HAP-1 (cell line): ENCODE measurements around the gene CASQ2.

Source experiments
- DNase-seq, 2 experiments: peaks; one replicate each; pipeline ENCODE4 v3.0.0-alpha.2; 2016 to 2020; ENCODE audit warnings: low spot score in 2 of 2
- H3K27me3 ChIP-seq: fragments of 250-450 bp; sonication (Bioruptor Pico); 2 replicates; pipeline ENCODE4 v1.5.1; 2020; ENCODE audit warnings: low read depth, mild to moderate bottlenecking, moderate library complexity
- H3K36me3 ChIP-seq: fragments of 250-450 bp; sonication (Bioruptor Pico); replicated peaks from 2 replicates; pipeline ENCODE4 v1.5.1; 2020; ENCODE audit warnings: mild to moderate bottlenecking
- H3K4me1 ChIP-seq: fragments of 250-450 bp; sonication (Bioruptor Pico); 2 replicates; pipeline ENCODE4 v1.5.1; 2020; ENCODE audit warnings: mild to moderate bottlenecking
- H3K4me3 ChIP-seq: fragments of 250-450 bp; sonication (Bioruptor Pico); 2 replicates; pipeline ENCODE4 v1.5.1; 2020; ENCODE audit warnings: mild to moderate bottlenecking, moderate library complexity
- H3K9me3 ChIP-seq: fragments of 250-450 bp; sonication (Bioruptor Pico); 2 replicates; pipeline ENCODE4 v1.5.1; 2020; ENCODE audit warnings: mild to moderate bottlenecking, moderate library complexity
- in situ Hi-C: fragments of 300-500 bp; cut with MboI; formaldehyde crosslinking; loops from 3 replicates; pipeline ENCODE4 v1.14.3; 2020; ENCODE audit warnings: low sequenced_read_pairs, inconsistent platforms, mixed read lengths

CASQ2 gene

DNA sequence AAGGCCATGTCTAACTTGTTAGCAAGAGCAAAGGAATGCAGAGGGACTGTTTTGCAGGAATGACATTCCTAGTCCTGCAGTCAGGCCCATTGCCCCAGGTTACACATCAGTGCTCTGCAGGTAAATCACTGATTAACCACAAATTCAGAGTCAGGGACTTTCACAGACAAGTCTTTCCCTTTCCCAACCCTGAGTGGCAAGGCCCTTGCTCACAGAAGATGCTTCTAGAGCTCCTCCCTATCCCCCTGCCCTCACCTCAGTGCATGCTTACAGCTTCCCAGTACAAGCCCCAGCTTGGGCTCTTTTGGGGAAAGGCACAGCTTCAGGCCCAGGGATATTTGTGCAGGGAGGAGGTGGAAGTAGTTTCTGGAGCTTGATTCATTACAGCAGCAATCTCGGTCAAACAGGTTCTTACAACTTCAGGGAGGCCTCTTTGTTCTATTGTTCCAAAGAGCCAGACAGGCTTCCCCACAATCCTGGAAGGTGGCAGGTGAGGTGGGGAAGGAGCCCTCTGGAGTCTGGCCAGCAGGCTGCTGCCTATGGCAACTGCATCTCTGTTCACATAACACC is 53.9 kb downstream of the CASQ2 start:
- DNase-seq = no peak
- in situ Hi-C loops = loop anchor here (25.0 kb wide), 1 partner anchor 102 kb away; no protein-coding TSS in a partner anchor
- no peaks in the 10 kb centered on the region for H3K9me3 ChIP-seq
- H3K4me1 ChIP-seq = peaks cover 6% of the 10 kb centered on the region
- no peaks in the 10 kb centered on the region for H3K27me3 ChIP-seq
- H3K4me3 ChIP-seq = no peak overlapping the region
- no peaks in the 10 kb centered on the region for H3K36me3 ChIP-seq

DNA sequence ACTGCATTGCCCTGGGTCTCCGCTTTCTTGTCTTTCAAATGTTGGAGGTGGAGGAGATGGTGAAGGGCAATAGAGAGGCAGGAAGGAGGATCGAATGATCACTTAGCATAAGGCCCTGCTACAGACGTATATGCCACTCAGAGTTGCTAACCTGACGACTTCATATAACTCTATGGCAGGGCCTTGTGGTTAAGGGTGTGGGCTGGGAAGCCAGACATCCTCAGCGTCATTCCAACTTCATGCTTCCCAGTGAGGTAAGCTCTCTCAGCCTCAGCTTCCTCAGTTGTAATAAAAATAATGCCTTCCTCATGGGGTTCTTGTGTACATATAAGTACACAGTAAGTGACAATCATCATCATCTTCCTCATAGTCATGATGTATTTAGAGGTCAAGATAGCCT is 54.6 kb downstream of the CASQ2 start:
- no peaks in the 10 kb centered on the region for H3K36me3 ChIP-seq
- H3K9me3 ChIP-seq = no peaks in the 10 kb centered on the region
- no peak for DNase-seq
- H3K4me3 ChIP-seq = no peak overlapping the region
- H3K4me1 ChIP-seq = peaks cover 3% of the 10 kb centered on the region
- H3K27me3 ChIP-seq = no peaks in the 10 kb centered on the region
- in situ Hi-C loops = loop anchor here (25.0 kb wide), 1 partner anchor 102 kb away; no protein-coding TSS in a partner anchor

- DNase-seq = no peak
- Histone ChIP-seq H3K36me3 (no peaks in the 10 kb centered on the region), H3K4me3 (no peak overlapping the region), H3K4me1 (no peaks in the 10 kb centered on the region), H3K9me3 (no peaks in the 10 kb centered on the region), H3K27me3 (no peaks in the 10 kb centered on the region)
- in situ Hi-C loops = loop anchor here (25.0 kb wide), 1 partner anchor 101 kb away; no protein-coding TSS in a partner anchor
Measured at GRCh38 chr1:115712911-115713609, 55.5 kb downstream of the CASQ2 start.

GRCh38 chr1:115710859-115711624 is 57.5 kb downstream of the CASQ2 start:
- DNase-seq = no peak
- H3K9me3 ChIP-seq = no peaks in the 10 kb centered on the region
- H3K36me3 ChIP-seq = no peaks in the 10 kb centered on the region
- in situ Hi-C loops = loop anchor here (25.0 kb wide), 1 partner anchor 99 kb away; no protein-coding TSS in a partner anchor
- no peaks in the 10 kb centered on the region for H3K27me3 ChIP-seq
- H3K4me3 ChIP-seq = no peak overlapping the region
- peaks cover 7% of the 10 kb centered on the region for H3K4me1 ChIP-seq

DNA sequence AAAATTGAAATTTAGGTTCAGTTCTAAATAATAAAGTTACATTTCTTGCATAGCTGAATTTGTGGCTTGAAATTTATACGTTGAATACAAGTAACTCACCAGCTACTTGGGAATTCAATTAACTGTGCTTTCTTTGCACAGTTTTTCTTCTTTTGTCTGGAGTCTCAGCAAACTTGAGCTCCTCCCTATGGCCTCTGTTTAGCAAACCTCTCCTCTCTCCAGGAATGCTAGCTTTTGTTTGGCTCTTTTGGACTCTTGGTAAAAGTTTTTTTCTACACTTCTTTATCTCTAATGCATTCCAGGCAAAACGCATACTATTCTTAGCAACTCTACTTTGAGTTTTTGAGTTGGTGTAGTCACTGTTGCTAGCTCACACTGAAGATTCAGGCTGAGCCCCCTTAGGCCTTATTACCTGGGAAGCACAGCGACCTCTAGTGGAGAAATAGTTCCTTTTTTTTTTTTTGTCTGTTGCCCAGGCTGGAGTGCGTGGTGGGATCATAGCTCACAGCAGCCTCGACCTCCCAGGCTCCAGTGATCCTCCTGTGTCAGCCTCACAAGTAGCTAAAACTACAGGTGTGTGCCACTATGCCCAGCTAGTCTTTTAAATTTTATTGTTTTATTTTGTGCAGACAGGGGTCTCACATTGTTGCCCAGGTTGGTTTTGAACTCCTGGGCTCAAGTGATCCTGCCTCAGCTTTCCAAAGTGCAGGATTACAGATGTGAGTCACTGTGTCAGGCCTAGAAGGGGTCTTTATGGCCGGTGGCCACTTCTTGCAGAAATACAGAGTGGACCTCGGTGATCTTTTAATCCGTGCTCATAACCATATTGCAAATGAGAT is 61.7 kb downstream of the CASQ2 start:
- no peaks in the 10 kb centered on the region for H3K36me3 ChIP-seq
- H3K9me3 ChIP-seq = no peaks in the 10 kb centered on the region
- in situ Hi-C loops = loop anchor here (25.0 kb wide), 1 partner anchor 95 kb away; no protein-coding TSS in a partner anchor
- peaks cover 18% of the 10 kb centered on the region for H3K4me1 ChIP-seq
- DNase-seq = peak; percentile 36 to 48
- no peaks in the 10 kb centered on the region for H3K27me3 ChIP-seq
- no peak overlapping the region for H3K4me3 ChIP-seq

GRCh38 chr1:115705963-115706362 is 62.6 kb downstream of the CASQ2 start:
- H3K36me3 ChIP-seq = no peaks in the 10 kb centered on the region
- DNase-seq = no peak
- H3K4me1 ChIP-seq = peaks cover 18% of the 10 kb centered on the region
- no peaks in the 10 kb centered on the region for H3K9me3 ChIP-seq
- in situ Hi-C loops = loop anchor here (25.0 kb wide), 1 partner anchor 94 kb away; no protein-coding TSS in a partner anchor
- H3K27me3 ChIP-seq = no peaks in the 10 kb centered on the region
- no peak overlapping the region for H3K4me3 ChIP-seq

DNA sequence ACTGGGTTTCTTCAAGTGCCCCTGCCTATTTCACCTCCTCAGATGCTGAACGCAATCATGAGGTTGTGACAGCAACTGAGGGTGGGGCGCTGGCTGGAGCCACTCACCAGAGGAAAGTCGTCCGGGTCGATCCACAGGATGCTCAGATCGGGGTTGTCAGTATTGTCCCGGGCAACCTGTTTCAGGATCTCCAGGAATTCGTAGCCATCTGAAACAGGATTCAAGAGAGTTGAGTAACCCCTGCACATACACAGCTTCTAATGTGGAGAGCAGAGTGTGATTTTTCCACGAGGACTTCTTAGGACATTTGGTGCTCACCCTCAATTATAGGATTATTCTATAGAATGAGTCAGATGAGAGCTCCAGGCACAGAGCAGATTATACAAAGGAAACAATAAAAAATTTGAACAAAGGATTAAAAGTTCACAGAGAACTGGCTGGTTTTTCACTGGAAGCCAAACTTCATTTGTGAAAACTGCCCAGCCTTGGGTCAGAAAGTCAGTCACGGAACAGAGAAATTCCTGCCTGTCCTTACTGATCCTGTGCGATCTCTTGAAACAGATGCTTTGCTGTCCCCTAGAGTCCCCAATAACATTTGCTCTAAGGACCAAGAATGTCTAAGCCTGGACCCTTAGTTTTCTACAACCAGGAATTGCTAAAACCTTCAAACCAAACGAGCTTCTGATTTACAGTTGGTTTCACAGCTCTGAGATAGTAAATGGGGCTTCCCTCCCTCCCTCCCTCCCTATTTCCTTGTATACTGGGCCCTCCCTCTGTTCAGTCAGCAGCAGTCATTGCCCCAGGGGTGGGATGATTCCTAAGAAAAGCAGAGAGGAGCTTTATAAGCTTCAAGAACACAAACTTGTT is 63.2 kb downstream of the CASQ2 start:
- H3K36me3 ChIP-seq = no peaks in the 10 kb centered on the region
- H3K9me3 ChIP-seq = no peaks in the 10 kb centered on the region
- no peaks in the 10 kb centered on the region for H3K27me3 ChIP-seq
- H3K4me1 ChIP-seq = peaks cover 18% of the 10 kb centered on the region
- DNase-seq = peak; percentile 65 to 94
- H3K4me3 ChIP-seq = no peak overlapping the region
- in situ Hi-C loops = loop anchor here (25.0 kb wide), 1 partner anchor 93 kb away; no protein-coding TSS in a partner anchor

DNA sequence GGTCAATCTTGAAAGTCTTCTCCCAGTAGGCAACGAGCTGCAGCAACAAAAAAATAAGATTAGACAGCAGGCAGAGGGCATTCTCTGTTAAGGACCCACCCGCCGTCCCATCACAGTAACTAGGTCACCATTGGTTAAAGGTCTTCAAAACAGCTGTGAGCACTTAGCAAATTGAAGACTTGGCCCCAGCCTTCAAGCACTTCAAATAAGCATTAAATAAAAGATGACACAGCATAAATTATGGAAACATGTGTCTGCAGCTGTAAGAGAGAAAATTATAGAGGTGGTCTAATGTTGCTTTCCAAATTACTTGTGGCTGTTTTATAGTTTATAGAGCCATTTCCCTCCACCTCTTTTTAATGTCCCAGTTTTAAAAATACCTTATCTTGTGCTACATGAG is 65.6 kb downstream of the CASQ2 start:
- Histone ChIP-seq H3K4me1 (peaks cover 18% of the 10 kb centered on the region), H3K27me3 (no peaks in the 10 kb centered on the region), H3K36me3 (no peaks in the 10 kb centered on the region), H3K4me3 (no peak overlapping the region), H3K9me3 (no peaks in the 10 kb centered on the region)
- in situ Hi-C loops = loop anchor here (25.0 kb wide), 1 partner anchor 91 kb away; no protein-coding TSS in a partner anchor
- DNase-seq = no peak

DNA sequence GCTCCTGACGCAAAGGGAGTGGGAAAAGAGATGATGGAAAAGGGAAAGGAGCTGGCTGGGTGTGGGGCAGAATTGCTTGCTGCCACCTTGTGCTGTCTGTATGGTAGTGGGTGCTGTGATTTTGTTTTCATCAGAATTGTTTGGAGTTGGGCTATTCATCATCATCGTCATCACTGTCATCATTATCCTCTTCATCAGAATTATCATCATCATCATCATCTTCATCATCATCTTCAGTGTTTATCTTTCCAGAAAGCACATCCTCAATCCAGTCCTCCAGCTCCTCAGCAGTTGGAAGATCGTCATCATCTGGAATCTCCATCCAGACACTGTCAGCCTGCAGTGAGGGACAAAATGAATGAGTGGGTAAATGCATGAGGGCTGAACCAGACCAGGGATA is 67.4 kb downstream of the CASQ2 start:
- in situ Hi-C loops = loop anchor here (25.0 kb wide), 1 partner anchor 89 kb away; no protein-coding TSS in a partner anchor
- H3K4me1 ChIP-seq = peaks cover 11% of the 10 kb centered on the region
- no peaks in the 10 kb centered on the region for H3K9me3 ChIP-seq
- no peak for DNase-seq
- no peaks in the 10 kb centered on the region for H3K36me3 ChIP-seq
- H3K27me3 ChIP-seq = no peaks in the 10 kb centered on the region
- H3K4me3 ChIP-seq = no peak overlapping the region

DNA sequence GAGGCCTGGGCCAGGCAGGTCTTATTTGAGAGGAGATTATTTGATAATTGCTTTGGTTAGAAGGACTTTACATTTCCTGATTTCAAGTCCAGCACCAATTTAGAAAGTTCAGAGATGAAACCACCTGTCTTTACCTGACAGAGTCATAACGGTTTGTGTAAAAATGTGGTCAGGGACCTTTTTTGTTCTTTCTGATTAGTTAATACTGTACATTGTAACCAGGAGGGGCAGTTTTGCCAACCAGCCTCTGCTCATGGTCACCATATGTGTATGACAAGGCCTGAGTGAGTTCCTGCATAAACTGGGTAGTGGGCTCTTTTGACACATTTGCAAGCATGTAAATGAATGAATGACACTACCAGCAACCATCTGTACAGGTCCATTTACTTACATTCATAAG is 70.9 kb downstream of the CASQ2 start:
- in situ Hi-C loops = no loop called here
- no peak for DNase-seq

DNA sequence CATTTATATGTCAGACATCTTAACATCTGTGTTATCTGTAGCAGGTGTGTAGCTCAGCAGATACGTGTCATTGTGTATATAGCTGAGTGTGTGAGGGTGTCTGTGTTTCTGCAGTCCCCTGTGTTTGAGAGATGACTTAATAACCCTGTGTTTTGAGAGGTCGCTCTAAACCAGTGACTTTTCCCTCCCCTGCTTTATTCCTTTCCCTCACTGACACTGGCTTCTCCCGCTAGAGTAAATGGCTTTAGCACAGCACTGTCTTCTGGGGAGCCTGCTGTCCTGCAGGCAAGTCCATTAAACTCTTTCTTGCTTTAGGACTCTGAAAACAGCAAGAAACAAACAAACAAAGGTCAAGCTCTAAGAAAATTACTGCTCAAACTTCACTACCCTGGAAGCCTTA is 73.7 kb downstream of the CASQ2 start:
- in situ Hi-C loops = no loop called here
- no peak for DNase-seq
- no peaks in the 10 kb centered on the region for H3K27me3 ChIP-seq
- H3K4me3 ChIP-seq = no peak overlapping the region
- no peaks in the 10 kb centered on the region for H3K9me3 ChIP-seq
- 0 out of 2 replicates have a peak, but pooled peaks cover 5% of the 10 kb centered on the region for H3K36me3 ChIP-seq
- H3K4me1 ChIP-seq = peaks cover 12% of the 10 kb centered on the region

More for the DNA sequence above, 70.9 kb downstream of the CASQ2 start:
- H3K9me3 ChIP-seq = no peaks in the 10 kb centered on the region
- no peaks in the 10 kb centered on the region for H3K36me3 ChIP-seq
- no peaks in the 10 kb centered on the region for H3K27me3 ChIP-seq
- H3K4me3 ChIP-seq = no peak overlapping the region
- H3K4me1 ChIP-seq = peaks cover 12% of the 10 kb centered on the region

GRCh38 chr1:115692224-115692623 is 76.3 kb downstream of the CASQ2 start:
- Histone ChIP-seq H3K36me3 (0 out of 2 replicates have a peak, but pooled peaks cover 5% of the 10 kb centered on the region), H3K4me1 (peaks cover 12% of the 10 kb centered on the region), H3K9me3 (no peaks in the 10 kb centered on the region), H3K27me3 (no peaks in the 10 kb centered on the region), H3K4me3 (no peak overlapping the region)
- in situ Hi-C loops = no loop called here
- DNase-seq = no peak
